ENCODE measurements around the gene TEK. TPM values are rescaled to one million over a fixed set of nuclear protein-coding genes. Genes with fewer than 3 reads are reported as not detected.
A peak's percentile ranks its signal among the peaks of the same experiment; 100 is the strongest.

The TEK gene
- total RNA-seq, 4 donors from 2014 or later: 7.5 to 17.4 (median 15.5) TPM

- no peaks in the 10 kb centered on the region for H3K27me3 ChIP-seq
- H3K4me3 ChIP-seq: no peak overlapping the region
- DNase-seq (ENCODE audit: extremely low spot score): no peak
- 62% methylated on average over 10 of the region's 10 CpGs for WGBS
- intact Hi-C loops (cut with DNase I): no loop called here
- peak overlapping the region; percentile 0 to 58 (median 44) for H3K27ac ChIP-seq (replicated peaks in 1 of 4)
- H3K4me1 ChIP-seq: peaks cover 5 to 24% (median 13%) of the 10 kb centered on the region in 4 donors
- no peaks in the 10 kb centered on the region for H3K9me3 ChIP-seq
- no peaks in the 10 kb centered on the region for H3K36me3 ChIP-seq
- TF ChIP-seq POLR2AphosphoS5 (IDR thresholded peaks at IDR 0.05) (peak; percentile 48 to 65), CTCF (IDR thresholded peaks at IDR 0.05) (no peak), POLR2A (IDR thresholded peaks at IDR 0.05; ENCODE audit: low read depth) (no peak), EP300 (IDR thresholded peaks at IDR 0.05) (no peak)
Observed at GRCh38 chr9:27117489-27118135, 8.6 kb downstream of the TEK start.

DNA sequence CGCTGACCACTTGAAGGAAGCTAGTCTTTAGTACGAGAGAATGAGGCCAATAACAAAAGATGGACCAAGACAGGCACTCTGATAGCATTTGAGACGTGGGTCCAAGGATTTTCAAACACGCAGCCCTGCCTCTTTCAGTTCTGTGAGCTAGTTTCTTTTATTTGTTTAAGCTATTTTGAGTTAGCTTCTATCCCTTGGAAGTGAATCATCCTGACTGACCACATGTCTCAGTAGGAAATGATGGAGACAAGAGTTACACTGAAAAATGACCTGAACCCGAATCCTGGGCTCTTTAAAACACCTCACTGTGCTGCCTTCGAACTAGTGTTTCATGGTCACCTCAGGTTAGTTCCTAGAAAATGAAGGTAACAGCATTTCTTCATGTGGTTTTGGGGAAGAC, 9.9 kb downstream of the TEK start:
- Histone ChIP-seq H3K4me3 (no peak overlapping the region), H3K4me1 (peaks cover 5 to 24% (median 13%) of the 10 kb centered on the region in 4 donors), H3K9me3 (no peaks in the 10 kb centered on the region), H3K27me3 (no peaks in the 10 kb centered on the region), H3K27ac (replicated peaks in 1 of 4) (no peak overlapping the region), H3K36me3 (no peaks in the 10 kb centered on the region)
- intact Hi-C loops (cut with DNase I): no loop called here
- DNase-seq (ENCODE audit: extremely low spot score): no peak
- WGBS: 85% methylated on average over 6 of the region's 6 CpGs
- TF ChIP-seq POLR2A (IDR thresholded peaks at IDR 0.05; ENCODE audit: low read depth) (no peak), EP300 (IDR thresholded peaks at IDR 0.05) (no peak), POLR2AphosphoS5 (IDR thresholded peaks at IDR 0.05) (no peak), CTCF (IDR thresholded peaks at IDR 0.05) (no peak)

- H3K27ac ChIP-seq (replicated peaks in 1 of 4): no peak overlapping the region
- peaks cover 21 to 29% (median 27%) of the 10 kb centered on the region in 4 donors for H3K4me1 ChIP-seq
- no peaks in the 10 kb centered on the region for H3K36me3 ChIP-seq
- DNase-seq (ENCODE audit: extremely low spot score): no peak
- no peak overlapping the region for H3K4me3 ChIP-seq
- intact Hi-C loops (cut with DNase I): no loop called here
- no peaks in the 10 kb centered on the region for H3K9me3 ChIP-seq
- WGBS: 94% methylated on average over 3 of the region's 3 CpGs
- H3K27me3 ChIP-seq: no peaks in the 10 kb centered on the region
- TF ChIP-seq EP300 (IDR thresholded peaks at IDR 0.05) (no peak), CTCF (IDR thresholded peaks at IDR 0.05) (no peak), POLR2A (IDR thresholded peaks at IDR 0.05; ENCODE audit: low read depth) (no peak), POLR2AphosphoS5 (IDR thresholded peaks at IDR 0.05) (no peak)
Observed at GRCh38 chr9:27124151-27124550, 15.1 kb downstream of the TEK start.

DNA sequence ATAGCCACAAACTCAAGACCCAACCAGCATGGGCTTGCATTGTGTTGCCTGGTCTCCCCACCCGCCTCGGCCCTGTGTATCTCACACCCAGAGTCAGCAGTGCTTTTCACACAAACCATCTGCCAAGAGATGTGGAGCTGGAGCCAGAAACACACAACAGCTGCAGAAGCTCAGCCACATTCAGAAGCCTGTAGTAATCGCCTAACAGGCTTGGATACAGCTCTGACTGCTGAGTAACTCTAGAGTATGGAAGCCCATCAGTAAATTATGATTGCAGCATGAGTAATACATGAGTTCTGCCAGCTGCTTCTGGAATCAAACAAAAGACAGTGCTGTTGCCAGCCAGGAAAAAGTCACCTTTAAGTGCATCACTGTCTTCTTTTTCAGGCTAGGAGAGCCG, 16.0 kb downstream of the TEK start:
- peak overlapping the region; percentile 19 to 47 (median 42) for H3K27ac ChIP-seq (replicated peaks in 1 of 4)
- intact Hi-C loops (cut with DNase I): no loop called here
- 47% methylated on average over 4 of the region's 4 CpGs for WGBS
- peaks cover 17 to 29% (median 26%) of the 10 kb centered on the region in 4 donors for H3K4me1 ChIP-seq
- no peak for DNase-seq (ENCODE audit: extremely low spot score)
- no peaks in the 10 kb centered on the region for H3K9me3 ChIP-seq
- TF ChIP-seq POLR2AphosphoS5 (IDR thresholded peaks at IDR 0.05): peak; percentile 71 to 83
- TF ChIP-seq CTCF (IDR thresholded peaks at IDR 0.05): no peak
- no peak overlapping the region for H3K4me3 ChIP-seq
- no peaks in the 10 kb centered on the region for H3K27me3 ChIP-seq
- H3K36me3 ChIP-seq: no peaks in the 10 kb centered on the region

DNA sequence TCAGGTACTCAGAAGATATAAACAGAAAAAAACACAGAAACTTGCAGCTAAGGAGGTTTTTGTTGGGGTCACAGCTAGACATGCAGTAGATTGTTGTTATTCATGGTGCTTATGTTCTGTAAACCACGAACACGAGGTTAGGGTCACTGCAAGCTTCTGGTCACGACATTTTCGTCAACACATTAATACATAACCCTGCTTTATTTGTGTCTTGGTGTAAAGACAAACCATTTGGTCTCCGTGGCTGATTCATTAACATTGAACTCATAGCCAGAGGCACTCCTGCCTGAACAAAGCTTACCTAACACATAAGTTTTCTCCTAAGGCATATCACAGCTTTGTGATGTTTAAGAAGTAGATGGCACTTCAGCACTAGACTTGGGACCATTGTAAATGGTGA, 16.9 kb downstream of the TEK start:
- 59% methylated on average over 5 of the region's 5 CpGs for WGBS
- no peak overlapping the region for H3K27ac ChIP-seq (replicated peaks in 1 of 4)
- peaks cover 15 to 29% (median 26%) of the 10 kb centered on the region in 4 donors for H3K4me1 ChIP-seq
- DNase-seq (ENCODE audit: extremely low spot score): no peak
- no peaks in the 10 kb centered on the region for H3K27me3 ChIP-seq
- TF ChIP-seq CTCF (IDR thresholded peaks at IDR 0.05) (no peak), POLR2A (IDR thresholded peaks at IDR 0.05; ENCODE audit: low read depth) (no peak), POLR2AphosphoS5 (IDR thresholded peaks at IDR 0.05) (no peak), EP300 (IDR thresholded peaks at IDR 0.05) (no peak)
- intact Hi-C loops (cut with DNase I): no loop called here
- H3K36me3 ChIP-seq: no peaks in the 10 kb centered on the region
- no peak overlapping the region for H3K4me3 ChIP-seq
- no peaks in the 10 kb centered on the region for H3K9me3 ChIP-seq
